Fibroblast of skin of left quadriceps (primary cell): ENCODE measurements around the gene PKP4.
"Not testable (repeated sequence)": the region's sequence is repeated elsewhere in the genome, so short reads cannot be mapped to it uniquely, and the experiment has no call there.

Experiments
- DNase-seq, 2 experiments: peaks; one replicate each; pipeline ENCODE4 v3.0.0-alpha.2; 2013; ENCODE audit warnings: low read depth in 2 of 2

Gene PKP4

GRCh38 chr2:158676696-158677095, 219.9 kb downstream of the PKP4 start:
- DNase-seq, result no peak

DNA sequence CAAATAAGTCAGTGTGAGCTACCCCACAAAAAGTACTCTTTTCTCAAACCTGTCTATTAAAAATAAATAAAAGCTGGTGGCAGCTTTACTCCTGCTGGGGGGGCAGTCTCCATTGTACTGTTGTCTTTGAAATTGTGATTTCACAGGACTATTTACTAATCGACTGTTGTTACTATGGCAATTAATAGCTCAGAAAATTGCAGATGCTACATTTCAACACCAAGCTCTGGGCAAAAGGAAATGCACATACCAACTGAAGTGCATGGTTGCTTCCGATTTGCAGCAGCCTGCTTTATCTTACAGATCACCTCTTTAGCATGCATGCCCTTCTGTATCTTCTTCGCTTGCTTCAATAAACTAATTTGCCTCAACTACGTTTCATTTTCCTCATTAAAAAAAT, 220.8 kb downstream of the PKP4 start:
- DNase-seq, result no peak

GRCh38 chr2:158681816-158682215, 225.1 kb downstream of the PKP4 start:
- no peak for DNase-seq

GRCh38 chr2:158685646-158686045, 228.9 kb downstream of the PKP4 start:
- DNase-seq, result no peak

DNA sequence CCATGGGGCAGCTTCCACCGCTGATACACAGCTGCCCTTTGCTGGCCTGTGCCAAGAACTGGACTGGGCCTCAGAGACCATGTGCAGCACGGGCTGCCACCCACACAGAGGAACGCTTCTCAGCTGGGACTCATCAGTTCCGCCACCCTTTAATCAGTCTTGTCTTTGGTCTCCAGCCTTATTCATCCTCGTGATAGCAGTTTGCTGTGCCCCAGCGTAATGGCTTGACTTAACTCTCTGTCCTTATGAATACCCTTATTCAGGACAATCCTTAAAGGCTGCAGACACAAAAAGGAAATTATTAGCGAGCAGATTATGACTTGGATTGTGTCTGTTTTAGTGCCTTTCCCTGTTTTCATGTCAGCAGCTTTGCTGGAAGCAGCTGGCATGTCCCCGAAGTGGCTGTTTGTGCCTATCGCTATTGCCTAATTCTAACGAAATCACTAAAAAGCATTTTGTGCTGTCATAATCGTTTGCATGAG, 229.5 kb downstream of the PKP4 start:
- DNase-seq, result no peak

- no peak for DNase-seq
These were observed 230.6 kb downstream of the PKP4 start for GRCh38 chr2:158687315-158687714.

DNA sequence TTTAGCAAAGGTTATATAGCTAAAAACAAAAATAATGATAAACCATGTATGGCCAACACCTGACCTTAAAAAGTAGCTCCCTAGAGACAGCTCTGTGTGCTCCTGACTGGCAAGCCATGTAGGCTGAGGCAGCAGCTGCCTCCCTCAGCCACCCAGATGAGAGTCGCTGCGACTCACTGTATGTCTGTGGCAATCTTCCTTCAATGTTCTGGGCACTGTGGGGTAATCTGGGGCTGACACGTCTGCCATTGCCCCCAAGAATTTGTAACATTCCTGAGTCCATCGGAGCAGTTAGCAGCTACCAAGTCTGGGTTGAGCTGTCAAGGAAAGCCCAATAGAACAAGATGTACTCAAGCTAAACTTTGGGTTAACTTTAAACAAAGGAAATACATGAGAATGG, 232.0 kb downstream of the PKP4 start:
- no peak for DNase-seq

DNA sequence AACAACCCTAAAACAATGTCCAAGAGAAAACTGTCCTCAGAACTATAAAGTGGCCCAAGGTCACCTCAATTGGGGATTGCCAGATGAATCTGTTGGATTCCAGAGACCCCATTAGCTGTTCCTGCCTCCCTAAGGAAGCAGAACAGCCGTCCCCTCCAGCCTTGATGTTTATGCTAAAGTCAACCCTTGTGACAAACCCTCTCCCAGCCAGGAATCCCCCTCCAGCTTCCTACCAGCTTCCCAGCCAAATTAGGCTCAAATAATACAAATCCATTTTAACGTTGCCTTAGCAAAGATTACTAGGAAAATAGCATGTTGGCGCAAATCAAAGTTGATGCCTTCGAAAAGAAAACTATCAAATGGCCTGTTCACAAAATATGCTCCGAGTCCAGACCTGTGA, 232.6 kb downstream of the PKP4 start:
- DNase-seq, result no peak

- no peak for DNase-seq
These were observed 234.1 kb downstream of the PKP4 start for GRCh38 chr2:158690823-158691222.

DNA sequence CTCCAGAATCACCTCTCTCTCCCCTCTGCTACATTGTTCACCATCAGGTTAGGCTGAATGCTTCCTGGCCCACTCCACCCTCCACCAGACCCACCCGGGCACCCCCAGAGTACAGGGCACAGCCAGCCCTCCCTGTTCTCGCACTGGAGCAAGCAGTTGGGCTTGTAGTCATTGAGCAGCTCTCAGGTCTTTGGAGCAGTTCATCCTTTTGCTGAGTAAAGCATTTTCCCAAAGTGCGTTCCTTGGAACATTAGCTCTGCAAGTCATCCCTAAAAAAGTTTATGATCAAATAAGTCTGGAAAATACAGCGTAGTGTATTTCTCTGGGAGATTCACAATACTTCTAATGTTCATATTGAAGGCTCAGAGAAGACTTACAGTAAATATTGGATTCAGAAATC, 234.9 kb downstream of the PKP4 start:
- no peak for DNase-seq

GRCh38 chr2:158692372-158693103, 235.8 kb downstream of the PKP4 start:
- DNase-seq, result no peak

- no peak for DNase-seq
These were observed 236.7 kb downstream of the PKP4 start for GRCh38 chr2:158693476-158693875.

DNA sequence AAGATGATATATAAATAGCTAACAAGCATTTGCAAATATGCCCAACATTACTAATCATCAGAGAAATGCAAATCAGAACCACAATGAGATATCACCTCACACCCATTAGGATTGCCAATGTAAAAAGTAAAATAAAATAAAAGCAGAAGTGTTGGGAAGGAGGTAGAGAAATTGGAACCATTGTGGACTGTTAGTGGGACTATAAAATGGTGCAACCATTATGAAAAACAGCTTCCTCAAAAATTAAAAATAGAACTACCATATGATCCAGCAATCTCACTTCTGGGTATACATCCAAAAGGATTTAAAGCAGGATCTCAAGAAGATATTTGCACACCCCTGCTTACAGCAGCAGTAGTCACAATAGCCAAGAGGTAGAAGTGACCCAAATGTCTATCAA, 238.6 kb downstream of the PKP4 start:
- DNase-seq, result no peak

DNA sequence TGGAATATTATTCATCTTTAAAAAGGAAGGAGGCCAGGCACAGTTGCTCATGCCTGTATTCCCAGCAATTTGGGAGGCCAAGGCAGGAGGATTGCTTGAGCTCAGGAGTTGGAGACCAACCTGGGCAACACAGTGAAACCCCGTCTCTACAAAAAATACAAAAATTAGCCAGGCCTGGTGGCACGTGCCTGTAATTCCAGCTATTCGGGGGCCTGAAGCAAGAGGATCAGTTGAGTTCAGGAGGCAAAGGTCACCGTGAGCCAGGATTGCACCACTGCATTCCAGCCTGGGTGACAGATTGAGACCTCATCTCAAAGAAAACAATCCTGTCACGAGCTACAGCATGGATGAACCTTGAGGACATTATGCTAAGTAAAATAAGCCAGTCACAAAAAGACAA, 239.0 kb downstream of the PKP4 start:
- DNase-seq, result not testable (repeated sequence)

GRCh38 chr2:158699323-158699722, 242.6 kb downstream of the PKP4 start:
- DNase-seq, result no peak

- DNase-seq, result no peak
These were observed 244.3 kb downstream of the PKP4 start for GRCh38 chr2:158701101-158701500.

DNA sequence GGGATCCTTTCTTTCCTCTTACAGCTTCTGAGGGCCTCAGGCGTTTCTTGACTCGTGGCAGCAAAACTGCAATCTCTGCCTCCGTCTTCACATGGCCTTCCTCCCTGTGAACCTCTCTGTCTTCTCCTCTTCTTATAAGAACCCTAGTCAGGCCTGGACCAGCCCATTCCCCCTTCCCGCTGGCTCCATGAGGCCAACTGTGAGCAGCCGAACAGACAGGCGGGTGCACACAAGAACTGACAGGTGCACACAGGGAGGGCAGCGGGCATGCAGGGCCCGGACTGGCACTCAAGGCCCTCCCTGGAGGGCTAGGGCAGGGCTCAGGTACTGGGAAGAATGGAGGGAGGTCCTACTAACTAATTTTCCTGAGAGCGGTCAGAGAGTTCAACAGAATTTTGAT, 246.0 kb downstream of the PKP4 start:
- no peak for DNase-seq

DNA sequence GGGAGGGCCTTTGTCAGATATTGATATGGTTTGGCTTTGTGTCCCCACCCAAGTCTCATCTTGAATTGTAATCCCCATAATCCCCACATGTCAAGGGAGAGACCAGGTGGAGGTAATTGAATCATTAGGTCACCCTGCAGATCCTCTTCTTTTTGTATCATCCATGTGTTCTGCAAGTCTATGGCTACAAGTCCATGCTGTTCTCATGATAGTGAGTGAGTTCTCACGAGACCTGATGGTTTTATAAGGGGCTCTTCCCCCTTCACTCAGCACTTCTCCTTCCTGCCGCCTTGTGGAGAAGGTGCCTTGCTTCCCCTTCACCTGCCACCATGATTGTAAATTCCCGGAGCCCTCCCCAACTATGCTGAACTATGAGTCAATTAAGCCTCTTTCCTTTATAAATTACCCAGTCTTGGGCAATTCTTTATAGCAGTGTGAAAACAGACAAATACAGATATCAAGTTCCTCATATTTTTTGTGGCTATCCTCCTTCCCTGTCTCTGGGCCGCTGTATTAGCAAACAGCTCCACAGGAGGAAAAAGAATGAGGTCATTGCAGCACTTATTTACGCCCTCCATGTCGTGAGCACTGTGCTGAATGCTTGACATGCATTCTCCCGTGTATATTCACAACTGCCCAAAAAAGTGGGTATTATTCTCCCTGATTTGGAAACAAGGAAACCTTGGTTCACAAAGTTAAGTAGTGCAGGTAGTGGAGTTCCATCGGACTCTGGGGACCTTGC, 248.1 kb downstream of the PKP4 start:
- DNase-seq, result not testable (repeated sequence)

DNA sequence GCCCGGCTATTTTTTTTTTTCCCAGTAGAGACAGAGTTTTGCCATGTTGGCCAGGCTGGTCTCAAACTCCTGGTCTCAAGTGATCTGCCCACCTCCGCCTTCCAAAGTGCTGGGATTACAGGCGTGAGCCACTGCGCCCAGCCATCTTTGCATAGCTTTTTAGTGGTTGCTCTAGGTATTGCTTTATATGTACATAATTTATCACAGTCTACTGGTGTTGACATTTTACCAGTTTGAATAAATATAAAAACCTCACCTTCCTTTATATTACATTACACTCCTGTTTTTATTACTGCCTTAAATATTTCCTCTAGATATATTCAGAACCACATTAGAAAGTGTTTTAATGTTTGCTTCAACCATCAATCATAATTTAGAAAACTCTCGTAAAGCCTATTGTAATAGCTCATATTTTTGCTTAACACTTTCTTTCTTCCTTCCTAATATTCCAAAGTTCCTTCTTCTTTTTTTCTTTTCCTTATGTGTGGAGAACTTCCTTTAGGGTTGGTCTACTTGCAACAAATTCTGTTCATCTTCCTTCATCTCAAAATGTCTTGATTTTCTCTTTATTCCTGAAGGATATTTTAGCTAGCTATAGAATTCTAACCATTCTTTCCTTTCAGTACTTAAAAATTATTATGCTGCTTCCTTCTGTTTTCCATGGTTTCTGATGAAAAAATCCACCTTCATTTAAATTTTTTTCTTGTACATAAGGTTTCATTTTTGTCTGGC, 256.2 kb downstream of the PKP4 start:
- no peak for DNase-seq

- no peak for DNase-seq
These were observed 256.9 kb downstream of the PKP4 start for GRCh38 chr2:158713523-158714138.

GRCh38 chr2:158714420-158714819, 257.7 kb downstream of the PKP4 start:
- no peak for DNase-seq

DNA sequence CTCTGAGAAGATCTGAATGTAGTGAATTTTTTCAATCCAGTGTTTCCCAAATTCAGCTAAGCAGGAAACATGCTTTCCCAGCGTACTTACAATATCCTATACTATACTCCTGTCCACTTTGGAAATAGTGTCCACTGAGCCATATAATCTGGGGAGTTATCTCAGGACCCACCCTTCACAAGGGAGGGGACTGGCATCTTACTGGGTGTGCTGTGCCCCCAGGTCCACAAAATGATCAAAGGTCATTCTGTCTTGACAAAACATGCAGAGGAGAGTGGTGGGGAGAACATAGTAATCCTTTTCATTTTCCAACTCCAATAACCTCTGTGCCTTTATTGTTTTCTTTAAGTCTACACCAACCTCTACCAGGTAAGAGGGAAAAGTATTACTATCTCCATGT, 258.6 kb downstream of the PKP4 start:
- no peak for DNase-seq
